ENCODE data around the gene INSR.
"Not testable (repeated sequence)": the region's sequence is repeated elsewhere in the genome, so short reads cannot be mapped to it uniquely, and the experiment has no call there.

INSR gene
- total RNA-seq, result 22.2 to 52.1 (median 31.6) reads per million in 17 experiments

DNA sequence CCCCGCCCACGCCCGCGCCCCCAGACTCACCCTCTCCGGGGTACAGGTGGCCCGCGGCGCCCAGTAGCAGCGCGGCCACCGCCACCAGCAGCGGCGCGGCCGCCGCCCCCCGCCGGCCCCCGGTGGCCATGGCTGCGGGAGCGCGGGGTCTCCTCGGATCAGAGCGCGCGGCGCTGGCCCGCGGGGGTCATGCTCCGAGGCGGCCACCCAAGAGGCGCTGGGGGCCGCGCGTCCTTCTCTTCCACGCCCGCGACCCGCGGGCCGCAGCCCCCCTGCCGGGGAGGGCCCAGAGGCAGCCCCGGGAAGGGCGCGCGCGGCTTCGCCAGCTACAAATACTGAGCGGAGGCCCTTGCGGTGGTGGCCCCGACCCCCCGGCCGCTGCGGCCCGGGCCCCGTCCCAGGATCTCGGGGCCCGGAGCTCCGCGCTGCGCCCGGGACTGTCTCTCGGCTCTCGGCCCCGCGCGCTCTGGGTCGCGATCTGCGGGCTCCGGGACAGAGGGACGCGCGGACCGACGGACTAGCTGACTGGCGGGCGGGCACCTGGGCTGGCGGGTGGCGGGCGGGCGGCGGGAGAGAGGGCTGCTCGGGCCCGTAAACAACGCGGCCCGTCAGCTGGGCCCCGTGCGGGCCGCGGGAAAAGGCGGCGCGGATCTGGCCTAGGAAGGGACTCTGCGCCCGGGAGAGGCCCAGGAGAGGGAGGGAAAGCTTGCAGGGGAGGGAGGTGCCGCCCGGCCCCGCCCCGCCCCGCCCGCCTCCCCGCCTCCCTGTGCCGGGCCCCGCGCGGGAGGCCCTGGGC, at the start of gene INSR:
INSR (minus strand) TSS at position 653 of the 796 bp plus-strand sequence; CDS start at position 130, 523 bp downstream.
- peak; percentile 93 to 96 (median 95) for DNase-seq

DNA sequence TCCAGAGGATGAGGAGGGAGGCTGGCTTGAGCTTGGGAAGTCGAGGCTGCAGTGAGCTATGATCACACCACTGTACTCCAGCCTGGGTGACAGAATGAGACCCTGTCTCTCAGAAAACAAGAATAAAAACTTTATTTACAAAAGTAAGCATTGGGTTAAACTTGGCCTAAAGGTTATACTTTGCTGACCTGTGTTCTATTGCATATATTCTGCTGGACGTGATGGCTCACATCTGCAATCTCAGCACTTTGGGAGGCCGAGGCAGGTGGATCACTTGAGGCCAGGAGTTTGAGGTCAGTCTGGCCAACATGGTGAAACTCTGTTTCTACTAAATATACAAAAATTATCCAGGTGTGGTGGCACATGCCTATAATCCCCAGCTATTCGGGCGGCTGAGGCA, 47.9 kb upstream of the INSR start:
- no peak for DNase-seq

DNA sequence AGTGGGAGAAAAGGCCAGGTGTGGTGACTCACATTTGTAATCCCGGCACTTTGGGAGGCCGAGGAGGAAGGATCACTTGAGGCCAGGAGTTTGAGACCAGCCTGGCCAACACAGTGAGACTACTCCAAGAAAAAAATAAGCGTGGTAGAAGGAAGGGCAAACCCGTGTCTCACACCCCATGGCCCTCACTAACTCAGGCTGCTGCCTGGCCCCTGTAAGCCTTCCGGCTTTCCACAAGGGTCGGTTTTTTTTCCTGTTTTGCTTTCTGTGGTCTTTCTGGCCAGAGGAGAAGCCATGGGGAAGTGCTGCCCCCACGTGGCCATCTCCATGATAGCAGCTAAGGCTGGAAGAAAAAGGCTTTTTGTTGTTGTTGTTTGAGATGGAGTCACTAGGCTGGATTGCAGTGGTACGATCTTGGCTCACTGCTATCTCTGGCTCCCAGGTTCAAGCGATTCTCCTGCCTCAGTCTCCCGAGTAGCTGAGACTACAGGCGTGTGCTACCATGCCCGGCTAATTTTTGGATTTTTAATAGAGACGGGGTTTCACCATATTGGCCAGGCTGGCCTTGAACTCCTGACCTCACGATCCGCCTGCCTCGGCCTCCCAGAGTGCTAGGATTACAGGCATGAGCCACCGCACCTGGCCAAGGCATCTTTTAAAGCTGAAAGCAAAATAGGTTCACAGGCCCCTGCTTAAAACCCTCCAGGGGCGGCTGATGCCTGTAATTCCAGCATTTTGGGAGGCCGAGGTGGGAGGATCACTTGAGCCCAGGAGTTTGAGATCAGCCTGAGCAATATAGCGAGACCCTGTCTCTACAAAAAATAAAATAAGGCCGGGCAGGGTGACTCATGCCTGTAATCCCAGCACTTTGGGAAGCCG, 47.0 kb upstream of the INSR start:
- peak; percentile 81 to 93 (median 87) for DNase-seq

DNA sequence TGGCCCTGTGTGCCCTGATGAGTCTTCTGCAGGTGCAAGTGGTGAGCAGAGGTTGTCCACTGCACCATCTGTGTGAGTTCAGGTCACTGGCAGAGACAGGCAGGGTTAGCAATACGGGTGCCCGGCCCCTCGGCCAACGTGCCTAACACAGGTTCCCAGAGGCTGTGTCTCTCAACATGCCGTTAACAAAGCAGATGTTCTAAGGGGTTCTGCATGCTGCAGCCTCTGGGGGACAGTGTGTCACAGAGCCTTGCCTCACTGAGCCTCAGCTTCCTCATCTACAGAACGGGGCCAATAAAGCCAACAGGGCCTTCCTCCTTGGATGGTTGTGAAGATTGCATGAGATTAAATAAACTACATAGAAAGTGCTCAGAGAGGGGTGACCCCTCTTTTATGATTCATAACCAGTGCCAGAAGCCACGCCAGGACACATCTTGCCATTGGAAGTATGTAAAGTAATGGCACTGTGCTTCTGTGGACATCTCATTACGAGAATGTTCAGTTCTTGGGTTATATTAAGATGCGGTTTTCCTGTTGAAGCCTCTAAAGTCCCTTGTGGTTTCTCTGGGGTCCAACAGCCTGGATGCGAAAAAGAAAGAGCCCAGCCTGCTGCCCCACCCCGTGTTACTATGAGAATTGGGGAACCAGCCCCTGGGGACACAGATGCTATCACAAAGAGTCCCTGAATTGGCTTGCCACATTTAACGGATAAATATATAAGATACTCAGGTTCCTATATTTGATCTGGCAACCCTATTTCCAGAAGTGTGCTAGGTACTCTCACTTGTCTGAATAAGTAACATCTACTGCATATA, 43.4 kb upstream of the INSR start:
- peak; percentile 57 to 73 (median 66) for DNase-seq

DNA sequence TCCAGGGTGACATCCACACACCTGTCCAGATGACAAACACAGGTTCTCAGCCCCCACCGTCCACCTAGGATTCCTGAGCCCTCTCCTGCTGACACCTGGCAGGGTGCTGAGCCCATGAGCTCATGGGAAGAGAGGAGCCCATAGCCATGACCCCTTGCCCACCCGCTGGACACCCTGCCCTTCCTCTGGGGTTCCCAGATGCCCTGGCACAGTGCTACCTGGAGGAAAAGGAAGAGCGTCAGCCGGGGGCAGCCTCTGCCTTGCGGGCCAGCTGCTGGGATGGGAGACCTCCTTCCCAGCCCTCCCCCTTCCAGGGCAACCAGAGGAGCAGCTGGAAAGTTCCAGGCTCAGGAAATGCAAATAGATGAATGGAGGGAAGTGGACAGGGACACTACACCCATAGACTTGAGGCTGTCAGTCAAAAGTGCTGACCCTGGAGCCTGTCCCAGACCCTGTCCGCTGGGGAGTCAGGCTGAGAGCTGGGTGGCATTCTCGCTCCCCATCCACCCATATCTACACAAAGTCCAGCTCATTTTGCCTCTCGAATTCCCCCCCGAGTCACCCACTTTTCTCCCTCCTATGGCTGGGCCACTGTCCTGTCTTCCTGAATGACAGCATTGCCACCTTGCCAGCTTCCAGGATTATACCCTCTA, 42.2 kb upstream of the INSR start:
- DNase-seq, result no peak

DNA sequence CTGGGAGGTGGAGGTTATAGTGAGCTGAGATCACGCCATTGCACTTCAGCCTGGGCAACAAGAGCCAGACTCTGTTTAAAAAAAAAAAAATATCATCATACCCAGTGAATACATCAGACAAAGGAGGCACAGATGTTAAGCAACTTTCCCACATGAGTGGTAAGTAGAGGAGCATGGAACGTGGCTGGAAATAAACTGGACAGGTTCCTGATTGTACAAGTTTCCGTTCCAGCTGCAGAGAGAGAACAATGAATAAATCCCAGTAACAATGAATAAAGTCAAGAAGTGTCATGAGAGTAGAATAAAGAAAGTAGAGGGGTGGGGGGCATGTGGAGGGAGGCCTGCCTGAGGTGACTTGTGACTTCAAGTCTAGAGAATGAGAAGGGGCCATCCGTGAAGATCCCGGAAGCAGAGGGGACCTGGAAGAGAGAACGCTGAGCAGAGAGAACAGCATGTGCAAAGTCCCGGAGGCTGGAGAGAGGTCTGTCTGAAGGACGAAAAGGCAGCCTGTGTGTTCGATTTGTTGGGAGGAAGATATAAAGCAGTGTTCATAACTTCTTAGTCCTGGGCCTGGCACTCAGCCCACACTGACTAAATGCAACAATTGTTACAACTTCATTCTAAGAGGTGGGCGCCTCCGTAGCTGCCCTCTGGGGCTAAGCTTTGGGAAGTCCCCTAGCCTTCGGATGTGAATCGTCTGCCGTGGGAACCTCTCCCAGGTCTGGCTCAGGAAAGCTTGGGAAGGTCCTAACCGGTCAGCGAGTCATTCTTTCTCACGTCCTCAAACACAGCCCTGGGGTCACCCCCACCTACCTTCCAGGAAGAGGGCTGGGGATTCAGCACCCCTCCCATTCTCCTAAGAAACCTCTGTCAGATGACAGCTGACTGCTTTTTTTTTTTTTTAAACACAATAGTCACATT, 39.2 kb upstream of the INSR start:
- DNase-seq, result peak in 3 of 4 experiments; percentile 29 to 53 (median 42)

DNA sequence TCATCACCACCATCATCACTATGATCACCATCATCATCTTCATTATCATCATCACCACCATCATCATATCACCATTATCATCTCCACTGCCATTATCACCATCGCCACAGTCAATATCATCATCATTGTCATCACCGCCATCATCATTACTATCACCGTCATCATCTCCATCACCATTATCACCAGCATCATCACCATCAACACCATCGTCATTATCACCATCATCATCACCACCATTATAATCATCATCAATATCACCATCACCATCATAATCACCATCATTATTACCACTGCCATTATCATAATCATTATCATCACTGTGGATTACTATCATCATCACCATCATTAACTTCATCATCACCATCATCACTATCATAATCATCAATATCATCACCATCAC, 37.2 kb upstream of the INSR start:
- DNase-seq, result no peak

DNA sequence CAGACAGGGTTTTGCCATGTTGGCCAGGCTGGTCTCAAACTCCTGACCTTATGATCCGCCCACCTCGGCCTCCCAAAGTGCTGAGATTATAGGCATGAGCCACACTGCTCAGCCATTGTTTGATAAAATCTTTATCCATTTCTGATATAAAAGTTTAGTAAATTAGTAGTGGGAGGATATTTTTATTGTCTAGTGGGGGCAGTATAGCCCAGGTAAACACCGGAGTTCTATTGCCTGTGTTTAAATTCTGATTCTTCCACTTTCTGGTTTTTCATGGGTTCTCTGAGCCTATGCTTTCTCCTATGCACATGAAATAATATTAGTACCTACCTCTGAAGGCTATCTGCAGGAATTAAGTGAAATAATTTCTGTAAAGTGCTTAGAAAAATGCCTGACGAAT, 34.4 kb upstream of the INSR start:
- DNase-seq, result no peak

DNA sequence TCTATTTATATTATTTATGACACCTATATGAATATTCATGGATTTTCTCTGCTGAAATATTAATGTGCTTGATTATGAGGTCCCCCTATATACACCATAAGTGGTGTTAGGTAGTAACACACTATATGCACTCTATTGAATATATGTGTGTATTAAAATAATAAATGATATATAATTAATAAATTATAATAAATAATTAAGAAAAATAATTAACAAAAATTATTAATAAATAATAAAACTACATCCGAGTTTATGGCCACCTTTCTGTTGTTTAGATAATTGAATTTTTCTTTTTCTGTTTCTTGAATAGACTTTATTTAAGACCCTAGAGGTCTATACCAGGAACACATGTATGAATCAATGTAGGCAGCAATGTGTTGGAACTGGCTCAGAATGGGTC, 33.6 kb upstream of the INSR start:
- no peak for DNase-seq

DNA sequence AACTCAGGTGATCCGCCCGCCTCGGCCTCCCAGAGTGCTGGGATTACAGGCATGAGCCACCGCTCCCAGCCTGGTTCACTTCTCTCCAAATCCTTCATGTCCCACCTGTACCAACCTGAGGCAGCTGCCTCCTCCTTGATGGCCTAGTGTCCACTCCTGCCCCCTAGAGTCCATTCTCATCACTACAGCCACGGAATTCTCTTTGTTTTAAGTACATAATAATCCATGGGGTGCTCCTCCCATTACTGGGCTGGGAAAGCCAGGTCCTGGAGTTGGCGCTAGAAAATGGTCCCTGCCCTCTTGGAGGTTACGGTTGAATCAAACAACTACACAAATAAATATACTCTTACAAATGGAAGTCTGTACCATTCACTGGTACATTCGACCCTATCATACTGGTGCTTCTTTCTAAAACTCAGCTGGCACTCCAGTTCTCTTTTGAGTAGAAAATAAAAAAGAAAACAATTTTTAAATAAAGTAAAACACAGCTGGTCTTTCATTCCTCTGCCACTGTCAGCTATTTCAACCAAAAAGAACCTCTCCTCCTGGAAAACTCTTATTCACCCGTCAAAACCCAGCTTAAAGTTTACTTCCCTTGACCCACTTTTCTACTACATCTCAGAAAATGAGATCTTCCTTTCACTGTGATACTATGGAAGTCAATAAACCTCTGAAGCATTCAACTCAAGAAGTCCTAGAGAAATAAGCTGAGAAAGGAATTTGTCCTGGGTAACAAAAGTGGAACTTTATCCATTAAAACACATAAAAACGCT, 32.1 kb upstream of the INSR start:
- peak; percentile 22 to 57 (median 33) for DNase-seq

DNA sequence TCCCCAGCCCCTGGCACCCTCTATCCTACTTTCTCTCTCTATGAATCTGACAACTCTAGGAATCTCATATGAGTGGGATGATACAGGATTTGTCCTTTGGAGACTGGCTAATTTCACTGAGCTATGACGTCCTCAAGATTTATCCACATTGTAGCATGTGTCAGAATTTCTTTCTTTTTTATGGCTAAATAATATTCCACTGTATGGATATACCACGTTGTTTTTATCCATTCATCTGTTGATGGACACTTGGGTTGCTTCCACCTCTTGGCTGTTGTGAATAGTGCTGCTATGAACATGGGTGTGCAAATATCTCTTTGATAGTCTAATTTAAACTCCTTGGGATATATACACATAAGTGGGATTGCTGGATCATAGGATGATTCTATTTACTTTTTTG, 24.0 kb upstream of the INSR start:
- no peak for DNase-seq

DNA sequence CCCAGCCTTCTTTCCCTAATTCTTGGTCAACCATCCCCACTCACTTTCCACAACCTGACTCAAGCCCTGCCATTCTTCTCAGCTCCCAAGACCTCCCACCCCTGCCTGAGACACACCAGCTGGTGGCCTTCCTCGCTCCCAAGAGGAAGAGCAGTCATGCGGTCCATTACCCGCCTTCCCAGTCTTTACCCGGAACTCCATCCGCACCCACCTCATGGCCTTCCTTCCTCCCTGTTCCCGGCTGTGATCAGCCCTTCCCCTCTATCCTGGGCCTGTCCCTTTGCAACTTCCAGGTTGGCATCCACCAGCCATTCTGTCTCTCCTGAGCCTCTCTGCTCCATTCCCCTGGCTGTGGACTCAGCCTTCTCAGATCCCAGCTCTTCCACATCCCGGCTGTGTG, 18.6 kb upstream of the INSR start:
- no peak for DNase-seq

DNA sequence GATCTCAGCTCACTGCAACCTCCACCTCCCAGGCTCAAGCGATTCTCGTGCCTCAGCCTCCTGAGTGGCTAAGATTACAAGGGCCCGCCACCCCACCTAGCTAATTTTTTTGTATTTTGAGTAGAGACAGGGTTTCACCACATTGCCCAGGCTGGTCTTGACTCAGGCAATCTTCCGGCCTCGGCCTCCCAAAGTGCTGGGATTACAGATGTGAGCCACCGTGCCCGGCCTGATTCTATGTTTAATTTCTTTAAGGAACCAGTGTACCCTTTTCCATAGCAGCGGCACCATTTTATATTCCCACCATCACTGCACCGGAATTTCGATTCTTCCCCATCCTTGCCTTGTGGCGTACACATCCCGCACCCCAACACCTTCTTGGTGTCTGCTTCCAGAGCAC, 17.7 kb upstream of the INSR start:
- no peak for DNase-seq

DNA sequence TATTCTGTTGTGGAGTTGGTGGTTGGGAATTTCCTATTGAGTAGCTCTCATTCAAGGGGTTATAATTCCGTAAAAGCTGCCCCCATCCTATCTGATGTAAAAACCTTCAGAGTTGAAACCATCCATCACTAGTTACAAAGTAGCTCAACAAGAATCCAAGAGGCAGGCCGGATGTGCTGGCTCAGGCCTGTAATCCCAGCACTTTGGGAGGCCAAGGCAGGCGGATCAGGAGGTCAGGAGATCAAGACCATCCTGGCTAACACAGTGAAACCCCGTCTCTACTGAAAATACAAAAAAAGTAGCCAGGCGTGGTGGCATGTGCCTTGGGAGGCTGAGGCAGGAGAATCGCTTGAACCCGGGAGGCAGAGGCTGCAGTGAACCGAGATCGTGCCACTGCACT, 14.1 kb upstream of the INSR start:
- not testable (repeated sequence) for DNase-seq

DNA sequence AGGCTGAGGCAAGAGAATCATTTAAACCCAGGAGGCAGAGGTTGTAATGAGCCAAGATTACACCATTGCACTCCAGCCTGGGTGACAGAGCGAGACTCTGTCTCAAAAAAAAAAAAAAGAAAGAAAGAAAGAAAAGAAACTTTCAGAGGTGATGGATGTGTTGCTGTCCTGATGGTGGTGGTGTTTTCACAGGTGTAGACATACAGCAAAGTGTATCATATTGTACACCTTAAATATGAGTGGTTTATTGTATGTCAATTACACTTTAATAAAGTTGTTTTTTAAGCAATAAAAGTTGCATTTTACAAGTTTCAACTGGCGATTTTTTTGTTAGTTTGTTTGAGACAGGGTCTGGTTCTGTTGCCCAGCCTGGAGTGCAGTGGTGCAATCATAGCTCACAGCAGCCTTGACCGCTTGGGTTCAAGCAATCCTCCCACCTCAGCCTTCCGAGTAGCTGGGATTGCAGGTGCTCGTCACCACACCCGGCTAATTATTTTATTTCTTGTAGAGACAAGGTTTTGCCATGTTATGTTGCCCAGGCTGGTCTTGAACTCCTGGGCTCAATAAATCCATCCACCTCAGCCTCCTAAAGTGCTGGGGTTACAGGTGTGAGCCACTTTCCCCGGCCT, 13.5 kb upstream of the INSR start:
- no peak for DNase-seq

DNA sequence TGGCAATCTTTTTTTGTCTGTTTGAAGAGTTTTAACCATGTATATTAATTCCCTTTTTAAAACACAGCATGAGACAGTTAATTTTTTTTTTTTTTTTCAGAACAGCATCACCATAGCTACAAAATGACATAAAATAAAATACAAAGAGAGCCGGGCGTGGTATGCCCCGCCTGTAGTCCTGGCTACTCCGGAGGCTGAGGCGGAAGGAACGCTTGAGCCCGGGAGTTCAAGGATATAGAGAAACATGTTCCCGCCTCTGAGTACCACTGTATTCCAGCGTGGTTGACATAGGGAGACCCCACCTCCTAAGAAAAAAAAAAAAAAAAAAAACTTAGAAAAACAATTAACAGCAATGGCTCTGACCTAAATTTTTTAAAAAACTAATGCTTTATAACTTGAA, 10.0 kb upstream of the INSR start:
- DNase-seq, result no peak

DNA sequence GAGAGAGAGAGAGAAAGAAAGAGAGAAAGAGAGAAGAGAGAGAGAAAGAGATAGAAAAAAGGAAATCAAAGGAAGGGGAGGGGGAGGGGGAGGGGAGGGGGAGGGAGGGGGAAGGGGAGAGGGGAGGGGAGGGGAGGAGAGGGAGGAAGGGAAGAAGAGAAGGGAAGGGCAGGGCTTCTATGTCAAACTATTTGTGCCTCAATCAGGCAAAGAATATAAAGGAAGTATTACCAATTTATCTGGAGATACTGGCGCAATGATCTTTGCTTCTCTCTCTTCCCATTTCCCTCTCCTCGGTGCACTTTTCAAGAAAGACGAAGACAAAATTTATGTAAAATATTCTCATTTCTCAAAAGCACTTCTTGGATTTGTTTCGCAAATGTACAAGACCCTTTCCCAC, 9.3 kb upstream of the INSR start:
- DNase-seq, result peak in 1 of 4 experiments; percentile 21

DNA sequence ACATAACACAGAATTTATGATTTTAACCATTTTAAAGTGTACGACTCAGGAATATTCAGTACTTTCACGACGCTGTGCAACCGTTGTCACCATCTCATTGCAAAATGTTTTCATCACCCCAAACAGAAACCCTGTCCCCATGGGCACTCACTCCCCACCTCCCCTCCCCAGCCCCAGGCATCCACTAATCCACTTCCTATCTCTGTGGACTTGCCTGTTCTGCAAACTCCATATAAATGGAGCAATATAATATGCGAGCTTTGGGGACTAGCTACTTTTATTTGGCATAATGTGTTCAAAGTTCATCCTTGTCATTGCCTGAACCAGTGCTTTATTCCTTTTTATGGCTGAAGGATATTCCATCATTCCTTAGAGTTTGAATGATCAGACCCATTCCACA, 7.3 kb upstream of the INSR start:
- no peak for DNase-seq

DNA sequence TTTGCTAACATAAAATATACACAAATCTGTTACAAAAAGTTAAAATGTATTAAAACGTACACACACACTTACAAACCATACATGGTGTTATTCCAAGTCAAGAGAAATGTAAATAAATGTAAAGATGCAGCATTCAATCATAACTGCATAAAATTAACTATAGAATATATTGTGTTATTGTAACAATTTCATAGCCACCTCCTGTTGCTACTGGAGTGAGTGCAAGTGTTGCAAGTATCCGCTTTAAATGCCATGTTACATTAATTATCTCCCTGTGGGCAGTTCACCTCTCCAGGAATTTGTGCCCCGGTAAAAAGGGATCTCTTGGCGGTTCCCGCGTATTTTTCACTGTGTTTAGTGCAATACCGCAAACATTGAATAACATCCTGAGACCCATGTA, 3.5 kb upstream of the INSR start:
- no peak for DNase-seq

All from suppressor macrophage (primary cell).